H9 (cell line): ENCODE data around the gene OR3A1. TPM values are rescaled to one million over a fixed set of nuclear protein-coding genes. Genes with fewer than 3 reads are reported as not detected.
"Not testable (repeated sequence)": the region's sequence is repeated elsewhere in the genome, so short reads cannot be mapped to it uniquely, and the experiment has no call there.

Experiments used
- DNase-seq: peaks from one replicate; pipeline ENCODE4 v3.0.0-alpha.2; 2017
- H2AFZ ChIP-seq: one replicate; pipeline ENCODE4 v1.6.1; 2013; ENCODE audit warnings: mild to moderate bottlenecking, low read length, control low read depth, moderate library complexity
- H2AK5ac ChIP-seq: 2 replicates; pipeline ENCODE4 v1.6.1; 2013; ENCODE audit warnings: low read length, control low read depth, mixed read lengths; ENCODE audit not compliant: insufficient read length
- H2BK120ac ChIP-seq: one replicate; pipeline ENCODE4 v1.6.1; 2013; ENCODE audit warnings: low read depth, mild to moderate bottlenecking, low read length, control low read depth, inconsistent platforms; ENCODE audit not compliant: poor library complexity, severe bottlenecking
- H2BK12ac ChIP-seq: 2 replicates; pipeline ENCODE4 v1.6.1; 2013; ENCODE audit warnings: low read length, control low read depth, mixed read lengths, low read depth; ENCODE audit not compliant: insufficient read length
- H2BK15ac ChIP-seq: 2 replicates; pipeline ENCODE4 v1.6.1; 2013; ENCODE audit warnings: low read depth, low read length, control low read depth
- H2BK20ac ChIP-seq: one replicate; pipeline ENCODE4 v1.6.1; 2013; ENCODE audit warnings: low read depth, mild to moderate bottlenecking, low read length, control low read depth, inconsistent platforms; ENCODE audit not compliant: poor library complexity, severe bottlenecking
- H2BK5ac ChIP-seq: 2 replicates; pipeline ENCODE4 v1.6.1; 2013; ENCODE audit warnings: low read length, control low read depth, mixed read lengths; ENCODE audit not compliant: insufficient read length
- H3K14ac ChIP-seq: 2 replicates; pipeline ENCODE4 v1.6.1; 2013; ENCODE audit warnings: low read length, control low read depth; ENCODE audit not compliant: insufficient read depth
- H3K18ac ChIP-seq: 2 replicates; pipeline ENCODE4 v1.6.1; 2013; ENCODE audit warnings: low read depth, mild to moderate bottlenecking, mixed read lengths, low read length, control low read depth; ENCODE audit not compliant: insufficient read length
- H3K23ac ChIP-seq: 2 replicates; pipeline ENCODE4 v1.6.1; 2013; ENCODE audit warnings: low read length, control low read depth, mixed read lengths, low read depth; ENCODE audit not compliant: insufficient read length
- H3K23me2 ChIP-seq: 2 replicates; pipeline ENCODE4 v1.6.1; 2013; ENCODE audit warnings: low read depth, mild to moderate bottlenecking, mixed read lengths, low read length, control low read depth; ENCODE audit not compliant: insufficient read length, poor library complexity, severe bottlenecking
- H3K27ac ChIP-seq: 2 replicates; pipeline ENCODE4 v1.5.1; 2013; ENCODE audit warnings: low read length, control low read depth, mixed read lengths, low read depth; ENCODE audit not compliant: insufficient read length
- H3K27me3 ChIP-seq: 2 replicates; pipeline ENCODE4 v1.6.1; 2013; ENCODE audit warnings: low read length, control low read depth, inconsistent platforms; ENCODE audit not compliant: insufficient read depth
- H3K4ac ChIP-seq: 2 replicates; pipeline ENCODE4 v1.6.1; 2013; ENCODE audit warnings: low read depth, mild to moderate bottlenecking, control low read depth, inconsistent platforms, low read length, moderate library complexity
- H3K4me1 ChIP-seq: 2 replicates; pipeline ENCODE4 v1.6.1; 2013; ENCODE audit warnings: low read length, control low read depth, inconsistent platforms; ENCODE audit not compliant: insufficient read depth
- H3K4me2 ChIP-seq: 2 replicates; pipeline ENCODE4 v1.6.1; 2013; ENCODE audit warnings: low read length, control low read depth, mixed read lengths; ENCODE audit not compliant: insufficient read length, insufficient read depth
- H3K56ac ChIP-seq: 2 replicates; pipeline ENCODE4 v1.6.1; 2013; ENCODE audit warnings: low read depth, mild to moderate bottlenecking, mixed read lengths, low read length, control low read depth; ENCODE audit not compliant: insufficient read length
- H3K79me1 ChIP-seq: 2 replicates; pipeline ENCODE4 v1.6.1; 2013; ENCODE audit warnings: low read depth, mild to moderate bottlenecking, moderate library complexity, low read length, control low read depth, inconsistent platforms; ENCODE audit not compliant: insufficient read depth, poor library complexity, severe bottlenecking
- H3K79me2 ChIP-seq: 2 replicates; pipeline ENCODE4 v1.6.1; 2013; ENCODE audit warnings: low read length, control low read depth, inconsistent platforms; ENCODE audit not compliant: insufficient read depth
- H3K9ac ChIP-seq: 2 replicates; pipeline ENCODE4 v1.6.1; 2013; ENCODE audit warnings: low read length, control low read depth, mixed read lengths; ENCODE audit not compliant: insufficient read length; ENCODE audit errors: extremely low read depth
- H3K9me3 ChIP-seq: one replicate; pipeline ENCODE4 v1.6.1; 2013; ENCODE audit warnings: low read depth, low read length, inconsistent platforms; ENCODE audit not compliant: control insufficient read depth
- H3T11ph ChIP-seq: one replicate; pipeline ENCODE4 v1.6.1; 2013; ENCODE audit warnings: mild to moderate bottlenecking, low read length, control low read depth, inconsistent platforms
- H4K20me1 ChIP-seq: one replicate; pipeline ENCODE4 v1.6.1; 2013; ENCODE audit not compliant: control insufficient read depth, insufficient read length, insufficient read depth
- H4K5ac ChIP-seq: 2 replicates; pipeline ENCODE4 v1.6.1; 2013; ENCODE audit warnings: low read depth, mild to moderate bottlenecking, mixed read lengths, low read length, control low read depth; ENCODE audit not compliant: insufficient read length
- H4K8ac ChIP-seq: replicated peaks from 2 replicates; pipeline ENCODE4 v1.6.1; 2013; ENCODE audit warnings: low read length, control low read depth, mixed read lengths, low read depth; ENCODE audit not compliant: insufficient read length
- H4K91ac ChIP-seq: 2 replicates; pipeline ENCODE4 v1.6.1; 2013; ENCODE audit warnings: low read depth, mild to moderate bottlenecking, moderate library complexity, mixed read lengths, low read length, control low read depth; ENCODE audit not compliant: insufficient read length
- H3K27ac Mint-ChIP-seq, 3 experiments: 2 replicates in 2 of 3; 3 replicates in 1 of 3; pipeline ENCODE4 v1.8.0; 2020 to 2021; ENCODE audit warnings: mixed read lengths in 3 of 3, mild to moderate bottlenecking in 1 of 3, moderate library complexity in 1 of 3
- H3K27me3 Mint-ChIP-seq: 2 replicates; pipeline ENCODE4 v1.8.0; 2021; ENCODE audit warnings: low read depth, mild to moderate bottlenecking, moderate library complexity, mixed read lengths
- H3K36me3 Mint-ChIP-seq, 3 experiments: 2 replicates in 2 of 3; 3 replicates in 1 of 3; pipeline ENCODE4 v1.8.0; 2020 to 2021; ENCODE audit warnings: low read depth in 3 of 3, mixed read lengths in 3 of 3; ENCODE audit not compliant: insufficient read depth in 1 of 3
- H3K4me1 Mint-ChIP-seq, 2 experiments: 2 replicates each; pipeline ENCODE4 v1.8.0; 2020; ENCODE audit warnings: mixed read lengths in 2 of 2
- H3K4me3 Mint-ChIP-seq, 2 experiments: 2 replicates in 1 of 2; 3 replicates in 1 of 2; pipeline ENCODE4 v1.8.0; 2020 to 2021; ENCODE audit warnings: mild to moderate bottlenecking in 2 of 2, mixed read lengths in 2 of 2, moderate library complexity in 1 of 2
- H3K9me3 Mint-ChIP-seq, 2 experiments: 2 replicates in 1 of 2; 3 replicates in 1 of 2; pipeline ENCODE4 v1.8.0; 2020; ENCODE audit warnings: mild to moderate bottlenecking in 2 of 2, mixed read lengths in 2 of 2, moderate library complexity in 1 of 2
- WGBS: extraction: QIAGEN DNeasy Blood & Tissue Kit; methylation state at CpG from one replicate; pipeline ENCODE4 v1.1.7; 2013; ENCODE audit warnings: missing lambda C conversion rate, low lambda C conversion rate, mixed read lengths; ENCODE audit not compliant: insufficient read length; ENCODE audit errors: extremely low coverage; 5-methylcytosine and 5-hydroxymethylcytosine counted together
- total RNA-seq: library from RNA; stranded (reverse); gene quantifications from 2 replicates; pipeline ENCODE4 v1.2.1, GENCODE V29; 2021

Gene OR3A1
- total RNA-seq, 1 experiment from 2014 or later = not detected

DNA sequence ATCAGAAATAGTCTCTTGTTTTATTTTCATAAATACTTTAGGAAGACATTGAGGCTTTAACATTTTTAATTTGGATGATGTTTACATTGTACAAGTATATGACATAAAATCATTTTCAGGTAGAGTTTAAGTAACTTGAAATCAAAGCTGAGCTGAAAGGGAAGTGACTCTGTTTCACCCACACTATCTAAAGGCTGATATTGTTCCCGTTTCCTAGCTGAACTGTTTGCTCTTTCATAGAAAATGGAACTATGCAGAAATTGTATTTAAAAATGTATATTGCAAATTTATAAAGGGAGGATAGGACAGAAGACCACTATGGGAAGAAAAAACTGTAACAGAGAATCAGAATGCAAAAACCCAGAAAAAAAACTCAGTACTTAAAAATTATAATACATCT lies 53.3 kb downstream of the OR3A1 start:
- not testable (repeated sequence) for H3K79me2 ChIP-seq, H3K4me1 ChIP-seq, H3K79me1 ChIP-seq, H2BK120ac ChIP-seq, H3K56ac ChIP-seq, H3K27me3 Mint-ChIP-seq, H4K5ac ChIP-seq, H2AK5ac ChIP-seq, H4K91ac ChIP-seq, H4K8ac ChIP-seq, H3K23ac ChIP-seq, H3K14ac ChIP-seq, H3K4me1 Mint-ChIP-seq, H3K4me2 ChIP-seq, H2BK15ac ChIP-seq, H2BK5ac ChIP-seq, H3K27me3 ChIP-seq, H3K9me3 ChIP-seq, H3K4ac ChIP-seq, H3K36me3 Mint-ChIP-seq, H3K27ac Mint-ChIP-seq, H3K4me3 Mint-ChIP-seq, DNase-seq, H3K18ac ChIP-seq, H2AFZ ChIP-seq, H3K23me2 ChIP-seq, H4K20me1 ChIP-seq, H2BK20ac ChIP-seq, H3K27ac ChIP-seq, H3T11ph ChIP-seq, H2BK12ac ChIP-seq, H3K9ac ChIP-seq
- peaks cover 2 to 18% of the 10 kb centered on the region in 2 experiments; a peak in 2 of 5 replicates for H3K9me3 Mint-ChIP-seq
- no CpG with 5 or more reads among the region's 1 CpG for WGBS

DNA sequence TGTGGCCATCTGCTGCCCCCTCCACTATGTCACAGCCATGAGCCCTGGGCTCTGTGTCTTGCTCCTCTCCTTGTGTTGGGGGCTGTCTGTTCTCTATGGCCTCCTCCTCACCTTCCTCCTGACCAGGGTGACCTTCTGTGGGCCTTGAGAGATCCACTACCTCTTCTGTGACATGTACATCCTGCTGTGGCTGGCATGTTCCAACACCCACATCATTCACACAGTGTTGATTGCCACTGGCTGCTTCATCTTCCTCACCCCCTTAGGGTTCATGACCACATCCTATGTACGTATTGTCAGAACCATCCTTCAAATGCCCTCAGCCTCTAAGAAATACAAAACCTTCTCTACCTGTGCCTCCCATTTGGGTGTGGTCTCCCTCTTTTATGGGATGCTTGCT lies 57.1 kb downstream of the OR3A1 start:
- not testable (repeated sequence) for H3K23ac ChIP-seq, DNase-seq, H3T11ph ChIP-seq, H3K27ac ChIP-seq, H3K4me3 Mint-ChIP-seq, H3K79me2 ChIP-seq, H2BK15ac ChIP-seq, H3K56ac ChIP-seq, H3K27me3 ChIP-seq, H2AK5ac ChIP-seq, H4K20me1 ChIP-seq, H2AFZ ChIP-seq, H3K9me3 ChIP-seq, H3K27me3 Mint-ChIP-seq, H2BK120ac ChIP-seq, H3K9ac ChIP-seq, H4K91ac ChIP-seq, H3K14ac ChIP-seq, H2BK12ac ChIP-seq, H2BK5ac ChIP-seq, H2BK20ac ChIP-seq, H3K4ac ChIP-seq, H3K27ac Mint-ChIP-seq, H3K36me3 Mint-ChIP-seq, H3K4me1 ChIP-seq, H3K4me2 ChIP-seq, H3K18ac ChIP-seq, H4K8ac ChIP-seq, H3K23me2 ChIP-seq, H3K79me1 ChIP-seq, H4K5ac ChIP-seq, H3K4me1 Mint-ChIP-seq
- WGBS = no CpG with 5 or more reads among the region's 1 CpG
- H3K9me3 Mint-ChIP-seq = peaks cover 2 to 16% of the 10 kb centered on the region in 2 experiments; a peak in 2 of 5 replicates
